Activated naive CD4-positive, alpha-beta T cell (primary cell): ENCODE data around the gene ZNF831.

Experiments
- DNase-seq, 4 experiments: peaks; one replicate each; lab custom pipeline; 2025; lab: John Stamatoyannopoulos, UW

The ZNF831 gene

GRCh38 chr20:59305908-59306655 lies 142.5 kb downstream of the ZNF831 start:
- no peak for DNase-seq

DNA sequence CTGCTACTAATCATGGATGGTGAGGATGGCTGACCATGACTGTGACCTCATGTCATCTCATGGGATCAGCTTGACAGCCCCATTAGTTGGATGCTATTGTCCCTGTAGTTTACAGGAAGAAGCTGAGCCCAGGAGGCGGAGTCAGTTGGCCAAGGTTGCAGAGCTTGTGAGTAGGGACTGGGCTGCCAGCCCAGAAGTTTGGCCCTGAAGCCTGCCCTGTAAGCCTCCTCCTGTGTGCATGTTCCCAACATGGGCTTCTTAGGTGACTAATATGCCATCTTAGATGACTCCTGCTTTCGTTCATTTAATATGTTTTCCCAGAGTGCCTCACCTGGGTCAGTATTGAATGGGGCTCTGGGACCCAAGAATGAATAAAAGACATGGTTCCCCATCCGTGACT lies 143.6 kb downstream of the ZNF831 start:
- DNase-seq, result no peak
